GM23248 (cell line): ENCODE results near the gene CORO2B.
"Not testable (repeated sequence)": the region's sequence is repeated elsewhere in the genome, so short reads cannot be mapped to it uniquely, and the experiment has no call there.

Experiments
- EZH2 ChIP-seq: fragments of 200-600 bp; sonication (generic); IDR thresholded peaks from 2 replicates; pipeline ENCODE4 v1.6.1; 2018; ENCODE audit warnings: antibody characterized with exemption, mild to moderate bottlenecking; ENCODE audit not compliant: insufficient read depth, poor library complexity, severe bottlenecking
- EZH2phosphoT487 ChIP-seq: fragments of 200-600 bp; sonication (generic); IDR thresholded peaks from 2 replicates; pipeline ENCODE4 v1.6.1; 2018; ENCODE audit warnings: antibody characterized with exemption, moderate library complexity, mild to moderate bottlenecking, low read depth; ENCODE audit not compliant: insufficient read depth

DNA sequence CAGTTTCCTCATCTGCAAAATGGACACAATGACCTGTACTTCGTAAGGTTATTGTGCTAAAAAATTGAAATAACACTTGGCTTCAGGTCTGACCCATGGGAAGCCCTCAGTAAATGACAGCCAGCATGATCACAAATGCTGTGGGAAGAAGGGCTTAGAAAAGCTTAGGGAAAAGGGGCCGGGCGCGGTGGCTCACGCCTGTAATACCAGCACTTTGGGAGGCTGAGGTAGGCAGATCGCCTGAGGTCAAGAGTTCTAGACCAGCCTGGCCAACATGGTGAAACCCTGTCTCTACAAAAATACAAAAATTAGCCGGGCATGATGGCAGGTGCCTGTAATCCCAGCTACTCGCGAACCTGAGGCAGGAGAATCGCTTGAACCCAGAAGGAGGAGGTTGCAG lies 102.0 kb downstream of the CORO2B start:
- not testable (repeated sequence) for TF ChIP-seq EZH2, EZH2phosphoT487
